ENCODE data around the gene MMP24OS. TPM values are rescaled to one million over a fixed set of nuclear protein-coding genes. Genes with fewer than 3 reads are reported as not detected.
A peak's percentile ranks its signal among the peaks of the same experiment; 100 is the strongest.

MMP24OS gene
- total RNA-seq: 10 to 100 TPM; 64.3 to 70.1 TPM

DNA sequence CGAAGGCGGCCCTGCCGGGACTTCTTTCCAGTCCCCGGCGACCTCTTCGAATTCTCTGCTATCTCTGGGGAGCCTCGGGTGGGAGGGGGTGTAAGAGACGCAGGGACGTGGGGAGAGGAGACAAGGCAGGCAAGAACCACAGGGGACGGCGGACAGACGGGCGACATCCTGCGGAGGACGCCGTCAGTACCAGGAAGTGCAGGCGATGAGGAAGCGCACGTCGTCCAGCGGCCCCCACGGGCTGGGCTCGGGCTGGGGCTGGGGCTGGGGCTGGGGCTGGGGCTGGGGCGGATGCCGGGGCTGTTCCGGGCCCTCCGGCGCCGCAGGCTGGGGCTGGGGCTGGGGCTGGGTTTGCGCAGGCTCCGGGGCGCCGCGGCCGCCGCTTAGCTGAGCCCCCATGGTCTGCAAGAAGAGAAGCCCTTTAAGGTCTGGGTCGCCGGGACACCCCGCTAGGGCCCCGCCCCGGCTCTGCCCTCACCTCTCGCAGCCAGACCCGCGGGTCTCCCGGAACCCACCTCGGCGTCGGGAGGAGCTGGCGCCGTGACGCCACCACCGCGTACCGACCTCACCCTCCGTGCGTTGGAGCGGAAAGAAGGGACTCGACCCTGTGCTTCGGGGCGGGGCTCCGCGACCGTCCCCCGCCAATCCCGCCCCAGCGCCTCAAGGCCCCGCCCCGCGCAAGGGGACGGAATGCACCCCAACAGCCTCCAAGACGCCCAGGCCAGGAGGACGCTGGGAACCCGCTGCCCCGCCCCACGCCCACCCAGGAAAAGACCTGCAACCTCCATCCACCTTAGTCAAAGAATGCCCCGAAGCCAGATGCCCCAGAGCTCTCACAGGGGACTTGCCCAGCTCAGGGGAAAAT, at the start of gene MMP24OS:
Gene MMP24OS, minus strand, starts transcription at position 592 of the 865 bp plus-strand sequence. Its CDS starts 193 bp downstream, at position 399.
- H3K36me3 Mint-ChIP-seq: peaks cover 17% of the 10 kb centered on the region

DNA sequence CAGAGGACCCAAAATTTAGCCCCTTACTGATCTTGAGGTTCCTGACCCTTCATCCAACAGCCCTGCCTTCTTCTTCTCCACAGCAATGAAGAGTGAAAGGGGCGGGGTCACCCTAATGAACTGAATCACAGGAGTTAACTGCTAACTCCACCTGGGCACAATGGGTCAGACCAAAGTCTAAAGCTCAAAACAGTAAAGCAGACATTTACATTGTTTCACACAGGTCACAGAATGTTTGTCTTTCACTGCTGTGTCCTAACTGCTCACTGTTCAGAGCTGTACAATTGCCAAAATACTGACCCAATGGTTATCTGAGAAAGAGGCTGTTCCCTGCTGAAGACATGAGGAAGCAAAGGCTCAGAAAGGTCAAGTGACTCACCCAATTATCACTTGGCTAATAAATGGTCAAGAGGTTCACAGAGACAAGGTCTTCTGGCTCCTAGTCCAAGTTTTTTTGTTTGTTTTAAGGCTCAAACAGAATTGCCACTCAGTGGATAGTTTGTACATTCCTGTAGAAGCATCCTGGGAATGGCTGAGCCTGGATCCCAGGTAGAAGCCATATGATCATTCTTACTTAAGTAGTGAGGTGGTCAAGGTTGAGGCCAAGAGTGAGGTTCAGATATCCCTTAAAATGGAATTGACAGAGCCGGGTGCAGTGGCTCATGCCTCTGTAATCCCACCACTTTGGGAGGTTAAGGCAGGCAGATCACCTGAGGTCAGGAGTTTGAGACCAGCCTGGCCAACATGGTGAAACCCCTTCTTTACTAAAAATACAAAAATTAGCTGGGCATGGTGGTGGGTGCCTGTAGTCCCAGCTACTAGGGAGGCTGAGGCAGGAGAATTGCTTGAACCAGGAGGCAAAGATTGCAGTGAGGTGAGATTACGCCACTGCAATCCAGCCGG, 49.4 kb upstream of the MMP24OS start:
- H3K36me3 Mint-ChIP-seq: no peaks in the 10 kb centered on the region
- H3K9me3 Mint-ChIP-seq: no peaks in the 10 kb centered on the region
- POLR2A ChIA-PET: no interaction called here
- no peak overlapping the region for H3K4me3 Mint-ChIP-seq
- ATAC-seq (ENCODE audit: low read depth) (no peak), DNase-seq (no peak)
- no peak overlapping the region for H3K27ac Mint-ChIP-seq
- H3K4me1 Mint-ChIP-seq: peaks cover 6% of the 10 kb centered on the region
- H3K27me3 Mint-ChIP-seq: no peaks in the 10 kb centered on the region

More for the DNA sequence above, at the start of gene MMP24OS:
- Mint-ChIP-seq H3K27ac (peak within 1 kb of the TSS; percentile 100), H3K27me3 (no peaks in the 10 kb centered on the region), H3K4me1 (peaks cover 12% of the 10 kb centered on the region), H3K9me3 (no peaks in the 10 kb centered on the region), H3K4me3 (peak within 1 kb of the TSS; percentile 100)
- peak; percentile 91 for ATAC-seq (ENCODE audit: low read depth)
- peak; percentile 91 for DNase-seq
- POLR2A ChIA-PET: interaction anchor here (0.6 to 2.4 kb wide), 19 partner anchors 9 to 1723 kb away, joined by 3 to 16 read pairs (median 4); partner anchors contain the start of genes CEP250, EDEM2, GGT7 and RBM39

DNA sequence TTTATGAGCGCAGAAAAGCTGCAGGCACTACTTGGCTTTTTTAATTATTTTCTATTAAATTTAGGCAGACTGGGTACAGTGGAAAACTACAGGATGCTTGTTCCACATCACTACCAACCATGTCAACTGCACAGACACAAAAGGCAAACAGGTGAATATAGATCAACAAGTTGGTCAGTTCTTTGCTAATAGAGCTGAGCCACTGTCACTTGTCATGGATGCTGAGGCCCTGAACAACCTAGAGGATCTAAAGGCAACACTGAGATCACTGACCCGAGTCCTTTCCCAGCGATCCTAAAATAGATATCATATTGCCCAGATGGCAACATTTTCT, 48.8 kb upstream of the MMP24OS start:
- Mint-ChIP-seq H3K4me3 (no peak overlapping the region), H3K27ac (no peak overlapping the region), H3K9me3 (no peaks in the 10 kb centered on the region), H3K27me3 (no peaks in the 10 kb centered on the region), H3K36me3 (no peaks in the 10 kb centered on the region), H3K4me1 (peaks cover 6% of the 10 kb centered on the region)
- DNase-seq (no peak), ATAC-seq (ENCODE audit: low read depth) (no peak)
- POLR2A ChIA-PET: no interaction called here

DNA sequence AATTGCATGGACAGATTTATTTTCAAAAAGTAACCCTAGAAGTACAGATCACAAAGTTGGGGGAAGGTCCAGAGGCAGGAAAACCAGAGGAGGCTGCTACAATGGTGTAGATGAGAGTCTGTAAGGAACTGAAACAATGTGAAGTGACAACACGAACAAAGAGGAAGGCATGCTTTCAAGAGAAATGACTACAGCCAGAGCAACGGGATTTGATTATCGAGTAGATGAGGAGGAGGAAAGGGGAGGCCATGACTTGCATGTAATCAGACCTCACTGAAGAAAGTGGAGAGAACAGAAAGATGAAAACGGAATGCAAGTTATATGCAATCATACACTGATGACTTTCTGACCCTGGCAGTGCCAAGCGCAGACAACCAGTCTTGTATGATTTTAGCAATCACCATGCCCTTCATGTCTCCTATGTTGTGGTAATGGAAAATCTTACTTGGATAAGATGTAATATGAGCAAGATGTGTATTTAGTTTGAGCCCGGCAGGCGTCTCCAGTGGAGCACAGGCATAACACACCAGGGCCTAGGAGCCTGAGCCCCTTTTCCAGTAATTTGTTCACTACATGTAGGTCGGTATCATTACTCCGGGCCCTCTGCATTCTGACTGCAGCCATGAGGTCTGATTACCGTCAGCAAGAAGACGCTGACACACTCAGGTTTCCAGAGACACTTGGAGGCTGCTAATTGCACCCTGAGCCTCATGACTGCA, 48.3 kb upstream of the MMP24OS start:
- no peak overlapping the region for H3K4me3 Mint-ChIP-seq
- no peaks in the 10 kb centered on the region for H3K36me3 Mint-ChIP-seq
- peaks cover 6% of the 10 kb centered on the region for H3K4me1 Mint-ChIP-seq
- H3K27ac Mint-ChIP-seq: no peak overlapping the region
- H3K9me3 Mint-ChIP-seq: no peaks in the 10 kb centered on the region
- no peak for DNase-seq
- H3K27me3 Mint-ChIP-seq: no peaks in the 10 kb centered on the region
- ATAC-seq (ENCODE audit: low read depth): no peak
- POLR2A ChIA-PET: no interaction called here

DNA sequence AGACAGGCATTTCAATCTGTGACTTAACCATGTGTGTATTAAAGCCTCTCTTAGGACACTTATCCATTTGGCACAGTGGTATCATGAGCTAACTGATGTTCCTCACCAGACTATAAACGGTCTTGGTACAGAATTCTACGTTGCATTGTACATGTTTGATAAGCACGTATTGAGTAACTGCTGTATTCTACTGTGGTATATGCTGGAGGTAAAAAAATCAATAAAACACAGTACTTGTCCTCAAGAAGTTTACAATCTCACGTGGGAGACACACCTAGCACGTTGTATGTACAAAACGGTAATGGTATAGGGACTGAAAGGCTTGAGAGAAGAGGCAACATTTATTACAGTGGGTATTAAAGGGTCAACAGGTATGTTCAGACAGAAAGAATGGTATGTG, 47.5 kb upstream of the MMP24OS start:
- Mint-ChIP-seq H3K36me3 (peaks cover 1% of the 10 kb centered on the region), H3K9me3 (no peaks in the 10 kb centered on the region), H3K27me3 (no peaks in the 10 kb centered on the region), H3K27ac (no peak overlapping the region), H3K4me1 (peaks cover 6% of the 10 kb centered on the region), H3K4me3 (no peak overlapping the region)
- POLR2A ChIA-PET: no interaction called here
- ATAC-seq (ENCODE audit: low read depth): no peak
- no peak for DNase-seq

DNA sequence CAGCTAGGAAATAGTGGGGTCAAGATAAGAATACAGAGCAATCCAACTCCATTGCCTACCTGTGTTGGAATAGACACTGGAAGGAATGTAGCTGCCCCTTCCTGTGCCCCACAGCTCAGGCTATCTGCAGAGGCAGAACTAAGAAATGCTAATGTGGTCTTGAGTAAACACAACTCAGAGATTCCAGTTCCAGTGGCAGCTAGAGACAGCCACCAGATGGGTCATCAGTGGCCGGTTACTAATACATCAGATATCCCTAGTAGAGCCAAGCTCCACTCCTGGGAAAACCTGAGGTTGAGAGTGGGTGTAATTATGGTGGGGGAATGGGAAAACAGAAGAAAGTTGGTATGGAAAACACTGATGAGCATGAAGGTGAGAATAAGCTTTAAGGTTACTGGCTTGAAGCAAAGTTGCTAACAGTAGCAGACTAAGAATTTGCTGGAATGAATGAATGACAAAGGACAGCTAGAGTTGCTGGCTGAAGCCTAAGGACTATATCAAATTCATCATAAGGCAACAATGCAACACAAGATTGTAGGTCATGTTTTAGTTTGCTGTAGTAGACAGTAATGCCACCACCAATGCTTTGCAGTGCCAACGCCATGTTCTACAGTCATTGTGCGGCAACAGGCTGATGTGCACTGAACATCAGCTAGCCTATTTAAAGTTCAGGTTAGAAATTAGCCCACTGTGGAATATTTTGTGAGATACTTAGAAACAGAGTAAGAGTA, 42.6 kb upstream of the MMP24OS start:
- Mint-ChIP-seq H3K4me1 (peaks cover 15% of the 10 kb centered on the region), H3K9me3 (no peaks in the 10 kb centered on the region), H3K36me3 (peaks cover 1% of the 10 kb centered on the region), H3K27me3 (no peaks in the 10 kb centered on the region), H3K4me3 (no peak overlapping the region), H3K27ac (no peak overlapping the region)
- DNase-seq: no peak
- no peak for ATAC-seq (ENCODE audit: low read depth)
- POLR2A ChIA-PET: no interaction called here

DNA sequence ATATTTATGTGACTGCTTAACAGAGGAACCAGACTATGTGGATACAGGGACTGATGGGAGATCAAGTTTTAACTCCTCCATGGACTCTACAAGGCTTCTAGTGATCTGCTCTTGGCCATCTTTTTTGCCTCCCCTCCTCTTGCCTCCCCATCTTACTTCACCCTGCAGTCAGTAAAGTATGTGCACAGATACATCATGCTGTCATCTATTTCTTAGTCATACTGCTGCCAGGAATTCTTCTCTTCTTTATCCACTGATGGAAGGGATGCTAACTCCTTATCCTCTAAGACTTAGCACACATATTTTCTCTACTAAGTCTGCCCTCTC, 41.9 kb upstream of the MMP24OS start:
- POLR2A ChIA-PET: no interaction called here
- Mint-ChIP-seq H3K4me3 (no peak overlapping the region), H3K9me3 (no peaks in the 10 kb centered on the region), H3K27me3 (no peaks in the 10 kb centered on the region), H3K27ac (no peak overlapping the region), H3K4me1 (peaks cover 22% of the 10 kb centered on the region), H3K36me3 (peaks cover 5% of the 10 kb centered on the region)
- DNase-seq (no peak), ATAC-seq (ENCODE audit: low read depth) (no peak)

DNA sequence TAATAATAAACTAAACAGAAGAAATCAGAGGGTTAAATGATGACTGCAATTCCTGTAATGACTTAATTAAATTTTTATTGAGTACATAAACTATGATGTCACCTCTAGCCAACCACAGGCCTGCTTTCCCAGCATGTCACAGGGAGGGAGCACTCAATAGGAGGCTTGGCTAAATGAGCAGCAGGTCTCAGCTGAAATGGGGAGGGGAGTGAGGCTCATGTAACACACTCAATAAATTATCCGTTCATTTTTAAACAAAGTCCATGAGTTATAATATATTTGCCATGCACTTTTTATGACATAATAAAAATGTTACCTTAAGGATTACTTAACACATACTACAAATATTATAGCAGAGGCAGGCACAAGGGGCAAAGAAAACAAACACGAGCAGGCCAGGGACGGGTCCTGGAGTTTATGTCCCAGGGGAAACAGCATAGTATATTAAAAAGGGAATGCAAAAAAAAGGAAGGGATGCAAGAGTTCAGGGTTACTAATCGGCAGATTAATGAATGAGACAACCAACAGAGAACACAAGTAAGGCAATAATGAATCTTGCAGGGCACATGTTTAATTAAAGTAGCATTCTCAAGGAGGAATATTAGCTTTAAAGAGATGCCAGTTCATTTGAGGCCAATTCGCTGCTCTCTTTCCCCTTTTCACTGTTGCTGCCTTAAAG, 41.4 kb upstream of the MMP24OS start:
- H3K27ac Mint-ChIP-seq: no peak overlapping the region
- no peak for DNase-seq
- POLR2A ChIA-PET: no interaction called here
- no peaks in the 10 kb centered on the region for H3K27me3 Mint-ChIP-seq
- ATAC-seq (ENCODE audit: low read depth): no peak
- H3K36me3 Mint-ChIP-seq: peaks cover 8% of the 10 kb centered on the region
- peaks cover 27% of the 10 kb centered on the region for H3K4me1 Mint-ChIP-seq
- H3K4me3 Mint-ChIP-seq: no peak overlapping the region
- H3K9me3 Mint-ChIP-seq: no peaks in the 10 kb centered on the region

DNA sequence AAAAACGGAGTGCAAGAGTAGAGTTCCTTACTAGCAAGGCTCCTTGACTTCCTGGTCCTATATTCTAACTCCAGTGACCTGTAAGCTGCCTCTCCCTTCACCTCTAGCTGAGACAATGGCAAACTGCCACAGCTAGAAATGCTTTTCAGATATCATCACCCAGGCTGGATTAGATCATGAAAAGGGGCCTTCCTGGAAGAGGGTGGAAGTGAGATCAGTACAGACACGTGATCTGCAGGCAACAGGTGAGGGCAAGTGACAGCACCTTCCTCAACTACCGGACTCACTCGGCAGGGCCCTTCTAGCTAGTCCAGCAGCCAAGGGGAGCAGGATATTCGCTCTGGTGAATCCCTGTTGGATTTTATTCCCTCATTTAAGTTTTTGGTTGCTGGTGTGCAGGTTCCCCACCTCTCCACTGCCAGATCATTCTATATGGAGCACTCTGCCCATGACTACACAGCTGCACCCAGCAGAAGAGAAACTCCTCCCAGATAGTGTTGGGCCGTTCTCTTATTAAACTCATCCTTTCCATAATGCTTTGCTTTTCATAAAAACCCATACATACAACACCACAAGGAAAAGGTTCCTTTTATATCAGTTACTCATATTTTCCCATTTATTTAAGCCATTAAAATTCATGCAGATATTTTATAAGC, 40.7 kb upstream of the MMP24OS start:
- POLR2A ChIA-PET: no interaction called here
- DNase-seq: no peak
- H3K9me3 Mint-ChIP-seq: no peaks in the 10 kb centered on the region
- H3K4me1 Mint-ChIP-seq: peaks cover 29% of the 10 kb centered on the region
- H3K27me3 Mint-ChIP-seq: no peaks in the 10 kb centered on the region
- H3K36me3 Mint-ChIP-seq: peaks cover 10% of the 10 kb centered on the region
- no peak for ATAC-seq (ENCODE audit: low read depth)
- H3K27ac Mint-ChIP-seq: no peak overlapping the region
- no peak overlapping the region for H3K4me3 Mint-ChIP-seq

DNA sequence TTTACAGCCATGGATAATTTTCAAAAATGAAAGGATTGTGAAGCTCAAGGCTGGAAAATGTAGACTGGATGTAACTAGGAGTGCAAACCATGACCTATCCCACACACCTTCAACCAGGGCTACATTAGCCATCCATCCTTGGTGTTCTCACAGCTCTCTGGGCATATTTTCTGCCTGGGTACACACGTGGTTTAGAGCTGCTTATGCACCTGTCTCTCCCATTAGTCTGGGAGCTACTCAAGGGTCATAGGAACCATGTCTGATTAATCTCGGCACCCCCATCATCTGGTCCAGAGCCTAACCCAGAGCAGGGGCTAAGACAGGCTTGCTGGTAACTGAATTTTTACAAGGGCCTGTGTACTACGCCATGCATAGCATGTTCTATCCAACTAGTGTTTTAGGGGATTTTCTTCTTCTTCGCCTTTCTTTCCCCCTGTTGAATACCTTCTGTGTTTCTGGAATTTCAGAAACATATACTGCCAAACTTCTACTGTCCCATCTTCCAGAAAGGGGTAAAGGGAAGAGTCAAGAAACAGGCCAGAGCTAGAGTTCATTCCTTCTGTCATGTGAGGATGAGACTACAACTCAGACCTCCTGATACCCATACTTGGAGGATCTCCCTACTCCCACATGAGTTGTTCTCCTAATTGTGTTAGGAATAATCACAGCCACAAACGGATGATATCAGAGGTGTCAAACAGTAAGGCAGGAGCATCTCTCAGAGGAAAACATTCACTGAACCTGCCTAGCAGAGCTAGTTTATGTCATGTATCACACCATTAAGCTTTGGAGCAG, 39.7 kb upstream of the MMP24OS start:
- DNase-seq (no peak), ATAC-seq (ENCODE audit: low read depth) (no peak)
- H3K27me3 Mint-ChIP-seq: no peaks in the 10 kb centered on the region
- no peak overlapping the region for H3K4me3 Mint-ChIP-seq
- H3K36me3 Mint-ChIP-seq: peaks cover 11% of the 10 kb centered on the region
- peaks cover 30% of the 10 kb centered on the region for H3K4me1 Mint-ChIP-seq
- POLR2A ChIA-PET: no interaction called here
- H3K27ac Mint-ChIP-seq: peak overlapping the region; percentile 19
- H3K9me3 Mint-ChIP-seq: no peaks in the 10 kb centered on the region

DNA sequence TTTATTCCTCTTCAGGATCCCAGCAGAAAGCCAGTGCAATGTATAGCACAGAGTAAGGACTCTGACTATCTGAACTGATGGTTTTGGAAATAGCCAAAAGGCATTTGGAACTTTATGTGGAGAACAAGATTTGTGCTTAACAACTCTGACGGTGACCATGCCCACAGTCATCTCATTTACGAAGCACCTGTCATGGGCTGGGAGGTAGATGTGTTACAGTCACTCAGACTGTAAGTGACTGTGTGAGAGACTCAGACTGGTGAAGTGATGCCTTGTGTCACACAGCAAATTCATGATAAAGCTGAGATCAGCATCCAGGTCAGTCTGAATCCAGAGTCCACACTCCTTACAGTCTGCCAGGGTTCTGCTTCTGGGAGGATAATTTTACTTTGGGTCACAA, 38.2 kb upstream of the MMP24OS start:
- no peak for DNase-seq
- Mint-ChIP-seq H3K27me3 (no peaks in the 10 kb centered on the region), H3K27ac (peak overlapping the region; percentile 80), H3K9me3 (no peaks in the 10 kb centered on the region), H3K36me3 (peaks cover 13% of the 10 kb centered on the region), H3K4me3 (no peak overlapping the region), H3K4me1 (peaks cover 39% of the 10 kb centered on the region)
- POLR2A ChIA-PET: no interaction called here
- ATAC-seq (ENCODE audit: low read depth): no peak

All from activated naive CD8-positive, alpha-beta T cell treated with anti-CD3 and anti-CD28 coated beads, Interleukin-2, amount 10 ng/mL, durations not matched to agents 7 days and 5 days (primary cell).